ENCODE measurements around the gene THOC7. TPM values are rescaled to one million over a fixed set of nuclear protein-coding genes. Genes with fewer than 3 reads are reported as not detected.

Gene THOC7
- total and polyA plus RNA-seq, 2 of the 4 experiments (the other 2 are of a cell fraction) = 25.8 to 55.9 TPM

DNA sequence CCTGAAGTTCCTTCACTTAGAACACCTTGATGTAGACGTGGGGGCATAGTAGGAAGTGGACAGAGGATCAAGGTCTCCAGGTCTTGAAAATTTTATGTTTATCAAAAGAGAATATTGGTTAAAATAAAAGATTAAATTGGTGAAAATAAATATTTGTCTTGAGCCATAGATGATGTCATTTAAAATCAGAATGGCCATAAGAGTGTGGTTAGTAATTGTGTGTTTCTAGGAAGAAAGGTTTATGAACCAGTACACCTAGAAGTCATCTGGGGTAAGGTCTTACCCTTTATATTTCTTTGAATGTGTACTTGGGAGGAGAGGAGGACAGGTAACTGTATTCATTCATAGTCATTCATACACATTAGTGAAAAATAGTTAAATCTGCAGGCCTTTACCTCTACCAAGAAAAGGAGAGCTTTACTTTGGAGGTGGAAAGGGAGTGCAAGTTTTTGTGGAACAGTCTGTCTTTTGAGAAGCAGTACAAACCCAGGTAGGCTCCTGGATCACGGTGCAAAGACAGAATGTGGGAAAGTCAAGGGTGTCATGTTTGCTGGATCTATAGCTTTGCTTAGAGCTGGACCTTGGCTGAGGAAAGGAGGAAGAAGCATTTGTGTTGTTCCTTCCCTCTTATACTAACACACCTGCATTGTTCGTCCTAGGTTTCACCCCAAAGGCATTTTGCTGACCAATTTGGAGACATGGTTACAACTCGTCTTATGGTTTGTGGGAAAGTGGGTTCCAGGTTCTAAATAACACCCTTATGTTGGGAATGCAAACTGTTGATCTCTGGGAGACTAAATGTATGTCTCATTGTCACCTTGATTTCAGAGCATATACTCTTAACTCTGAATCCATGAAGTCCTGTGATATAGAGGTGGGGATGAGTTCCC lies 42.4 kb upstream of the THOC7 start:
- ChIA-PET POLR2A (ENCODE audit: unreplicated experiment) (no interaction called here), CTCF (interaction anchor here (0.6 kb wide), 1 partner anchor 556 kb away, joined by 3 read pairs; no protein-coding TSS in a partner anchor)
- Histone ChIP-seq H3K9me1 (ENCODE audit: insufficient read depth, low read length) (peaks cover 5% of the 10 kb centered on the region; the same call in 1 of the 2 replicates), H3K4me2 (ENCODE audit: low read depth, low read length) (no peak overlapping the region), H3K27ac (ENCODE audit: insufficient read depth, low read length) (no peak overlapping the region), H4K20me1 (ENCODE audit: insufficient read depth, low read length) (peaks cover 7% of the 10 kb centered on the region; the same call in 1 of the 2 replicates), H3K4me1 (ENCODE audit: control insufficient read depth, insufficient read depth, low read length) (peaks cover 5% of the 10 kb centered on the region), H2AK5ac (ENCODE audit: low read depth, low read length) (no peak overlapping the region), H4K8ac (ENCODE audit: low read depth in 2 of 2, low read length in 2 of 2) (no peak overlapping the region), H3K27me3 (ENCODE audit: control insufficient read depth, insufficient read depth, low read length) (no peaks in the 10 kb centered on the region), H2BK120ac (ENCODE audit: low read depth, low read length) (no peak overlapping the region), H2BK20ac (ENCODE audit: low read depth, low read length) (no peak overlapping the region), H3K9me3 (ENCODE audit: control insufficient read depth, insufficient read depth, low read length) (no peaks in the 10 kb centered on the region), H3K23ac (ENCODE audit: low read depth, low read length) (peak overlapping the region; percentile 15; the same call in 1 of the 2 replicates), H3K4ac (ENCODE audit: low read depth, low read length) (no peak overlapping the region), H3K4me3 (ENCODE audit: insufficient read depth, low read depth, low read length) (no peak overlapping the region), H3K56ac (ENCODE audit: extremely low read depth, insufficient read depth, low read length) (no peak overlapping the region), H3K36me3 (ENCODE audit: control insufficient read depth, insufficient read depth, low read length) (no peaks in the 10 kb centered on the region), H3K18ac (ENCODE audit: low read depth, low read length) (no peak overlapping the region), H3K9ac (ENCODE audit: low read depth, low read length) (no peak overlapping the region), H2BK5ac (ENCODE audit: low read depth, low read length, poor library complexity, severe bottlenecking) (no peak overlapping the region), H2BK15ac (ENCODE audit: low read depth, low read length) (no peak overlapping the region), H3K14ac (replicated peaks; ENCODE audit: low read depth, low read length) (no peak overlapping the region), H2AK9ac (replicated peaks; ENCODE audit: low read depth, low read length, poor library complexity) (no peak overlapping the region), H2AFZ (replicated peaks; ENCODE audit: low read length, poor library complexity) (no peak overlapping the region), H4K91ac (ENCODE audit: insufficient read depth, low read depth, low read length) (no peak overlapping the region), H3K79me1 (ENCODE audit: low read depth in 1 of 2, low read length in 2 of 2) (peaks cover 15 to 51% of the 10 kb centered on the region in 2 experiments), H4K5ac (ENCODE audit: low read depth, low read length) (no peak overlapping the region)
- DNase-seq (no peak), ATAC-seq (ENCODE audit: low read depth) (no peak)
- dilution Hi-C loops (cut with HindIII; ENCODE audit: low sequenced_read_pairs, unreplicated experiment) (no loop called here), intact Hi-C loops (cut with micrococcal nuclease) (no loop called here), in situ Hi-C loops (cut with MboI; ENCODE audit: low sequenced_read_pairs) (no loop called here)
- whole genome bisulfite sequencing, 2 experiments (ENCODE audit: extremely low coverage in 2 of 2, insufficient read length in 1 of 2) = no CpG with 5 or more reads among the region's 4 CpGs
- no TSS peak for BruUV-seq (replicated peaks)
- TF ChIP-seq CEBPB (IDR thresholded peaks at IDR 0.05; ENCODE audit: low read depth, low read length) (no peak), RAD21 (IDR thresholded peaks at IDR 0.05; ENCODE audit: low read length) (no peak), RCOR1 (IDR thresholded peaks at IDR 0.05; ENCODE audit: insufficient replicate concordance, low read length) (no peak), MXI1 (IDR thresholded peaks at IDR 0.05; ENCODE audit: borderline replicate concordance, low read depth, low read length) (no peak), MAFK (IDR thresholded peaks at IDR 0.05; ENCODE audit: low read depth, low read length) (no peak), BHLHE40 (IDR thresholded peaks at IDR 0.05; ENCODE audit: low read depth, low read length) (no peak), RFX5 (IDR thresholded peaks at IDR 0.05; ENCODE audit: low read depth, low read length) (no peak), POLR2A (IDR thresholded peaks at IDR 0.05; ENCODE audit: low read depth, low read length) (no peak)
- TF ChIP-seq, protein P1, sequence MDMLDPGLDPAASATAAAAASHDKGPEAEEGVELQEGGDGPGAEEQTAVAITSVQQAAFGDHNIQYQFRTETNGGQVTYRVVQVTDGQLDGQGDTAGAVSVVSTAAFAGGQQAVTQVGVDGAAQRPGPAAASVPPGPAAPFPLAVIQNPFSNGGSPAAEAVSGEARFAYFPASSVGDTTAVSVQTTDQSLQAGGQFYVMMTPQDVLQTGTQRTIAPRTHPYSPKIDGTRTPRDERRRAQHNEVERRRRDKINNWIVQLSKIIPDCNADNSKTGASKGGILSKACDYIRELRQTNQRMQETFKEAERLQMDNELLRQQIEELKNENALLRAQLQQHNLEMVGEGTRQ (IDR thresholded peaks at IDR 0.05; ENCODE audit: low read depth, low read length) = no peak
